GM15510 (cell line): ENCODE measurements around the gene MPO.

Source experiments
- POLR2A ChIP-seq: IDR thresholded peaks from 3 replicates; pipeline ENCODE4 v1.6.1; 2011; ENCODE audit warnings: borderline replicate concordance; ENCODE audit not compliant: insufficient read length; ENCODE audit errors: extremely low read depth

Gene MPO

DNA sequence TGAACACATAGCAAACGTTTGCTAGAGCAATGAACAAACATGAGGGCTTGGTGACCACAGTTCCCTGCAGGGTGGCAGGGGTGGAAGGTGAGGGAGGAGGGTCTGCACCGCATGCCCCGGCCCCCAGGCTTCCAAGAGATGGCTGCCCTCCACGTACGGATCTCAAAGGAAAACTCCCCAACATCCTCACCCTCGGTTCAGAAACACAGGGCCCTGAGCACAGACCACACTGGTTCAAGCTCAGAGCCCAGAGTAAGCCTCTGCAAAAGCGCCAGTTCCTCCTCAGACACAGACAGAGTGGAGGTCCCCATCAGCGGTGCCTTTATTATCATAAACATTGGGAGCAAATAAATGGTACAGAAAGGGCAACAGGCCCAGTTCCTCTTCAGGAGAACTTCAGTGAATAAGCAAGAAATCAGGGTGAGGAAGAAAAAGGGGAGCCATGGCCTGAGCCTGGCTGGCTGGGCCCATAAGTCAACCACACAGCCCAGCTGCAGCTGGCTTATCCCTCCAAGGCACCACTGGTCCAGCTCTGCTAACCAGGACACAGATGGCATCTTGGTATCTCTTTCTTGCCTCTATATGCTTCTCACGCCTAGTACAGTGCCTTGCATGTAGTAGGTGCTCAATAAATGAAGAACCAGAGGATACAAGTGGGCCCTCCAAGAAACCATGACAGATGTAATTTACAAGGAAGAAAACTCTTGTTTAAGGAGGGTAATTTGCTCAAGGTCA lies 11.0 kb downstream of the MPO start:
- TF ChIP-seq POLR2A: no peak

DNA sequence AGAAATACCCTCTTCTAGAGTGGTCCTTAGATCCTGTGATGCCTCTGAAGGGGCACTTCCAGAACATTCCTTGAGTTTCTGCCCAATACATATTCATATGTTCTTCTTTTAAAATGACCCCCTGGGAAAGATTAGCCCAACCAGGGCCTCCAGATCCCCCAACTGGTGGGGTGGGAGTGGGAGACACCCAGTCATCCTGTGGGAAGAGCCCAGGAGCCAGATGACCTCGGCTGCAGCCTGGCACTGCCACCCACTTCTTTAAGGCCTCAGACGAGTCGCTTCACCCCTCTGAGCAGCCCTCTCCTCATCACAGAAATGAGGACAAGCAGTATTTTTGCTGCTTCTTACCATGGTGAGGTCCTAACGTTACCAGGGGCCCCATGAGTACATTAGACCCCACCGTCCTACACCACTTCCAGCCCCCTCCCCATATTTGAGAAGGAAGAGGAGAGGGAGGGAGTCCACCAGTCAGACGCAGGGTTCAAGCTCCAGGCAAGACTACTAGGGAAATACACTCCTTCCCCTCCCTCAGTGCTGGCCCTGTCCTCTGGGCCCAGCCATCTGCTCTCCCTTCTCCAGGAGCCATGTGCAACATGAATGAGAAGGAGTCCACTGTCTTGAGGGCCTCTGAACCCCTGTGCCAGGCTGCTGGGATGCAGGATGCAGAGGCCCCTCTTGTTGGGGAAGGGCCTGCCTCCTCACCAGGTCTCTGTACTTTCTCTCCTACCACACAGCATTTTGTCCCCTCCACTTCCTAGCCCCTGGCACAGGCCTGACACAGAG lies 11.8 kb downstream of the MPO start:
- TF ChIP-seq POLR2A: no peak

DNA sequence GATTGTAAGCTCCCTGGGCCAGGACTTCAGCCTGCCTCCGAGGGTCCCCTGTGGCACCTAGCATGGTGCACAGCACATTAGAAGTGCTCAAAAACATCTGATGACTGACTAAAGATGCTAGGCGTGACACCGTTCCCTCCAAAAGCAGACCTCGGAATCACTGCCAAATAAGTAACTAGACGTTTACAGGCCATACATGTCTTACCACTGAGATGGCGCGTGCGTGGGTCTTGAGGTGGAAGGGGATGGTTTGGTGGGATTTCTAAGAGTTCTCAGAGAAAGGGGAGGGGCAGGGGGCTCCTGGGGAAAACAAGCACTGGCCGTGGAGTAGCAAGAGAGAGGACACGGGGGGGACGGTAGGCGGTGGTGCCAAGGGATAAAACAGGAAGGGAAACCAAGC lies 12.4 kb downstream of the MPO start:
- no peak for TF ChIP-seq POLR2A

DNA sequence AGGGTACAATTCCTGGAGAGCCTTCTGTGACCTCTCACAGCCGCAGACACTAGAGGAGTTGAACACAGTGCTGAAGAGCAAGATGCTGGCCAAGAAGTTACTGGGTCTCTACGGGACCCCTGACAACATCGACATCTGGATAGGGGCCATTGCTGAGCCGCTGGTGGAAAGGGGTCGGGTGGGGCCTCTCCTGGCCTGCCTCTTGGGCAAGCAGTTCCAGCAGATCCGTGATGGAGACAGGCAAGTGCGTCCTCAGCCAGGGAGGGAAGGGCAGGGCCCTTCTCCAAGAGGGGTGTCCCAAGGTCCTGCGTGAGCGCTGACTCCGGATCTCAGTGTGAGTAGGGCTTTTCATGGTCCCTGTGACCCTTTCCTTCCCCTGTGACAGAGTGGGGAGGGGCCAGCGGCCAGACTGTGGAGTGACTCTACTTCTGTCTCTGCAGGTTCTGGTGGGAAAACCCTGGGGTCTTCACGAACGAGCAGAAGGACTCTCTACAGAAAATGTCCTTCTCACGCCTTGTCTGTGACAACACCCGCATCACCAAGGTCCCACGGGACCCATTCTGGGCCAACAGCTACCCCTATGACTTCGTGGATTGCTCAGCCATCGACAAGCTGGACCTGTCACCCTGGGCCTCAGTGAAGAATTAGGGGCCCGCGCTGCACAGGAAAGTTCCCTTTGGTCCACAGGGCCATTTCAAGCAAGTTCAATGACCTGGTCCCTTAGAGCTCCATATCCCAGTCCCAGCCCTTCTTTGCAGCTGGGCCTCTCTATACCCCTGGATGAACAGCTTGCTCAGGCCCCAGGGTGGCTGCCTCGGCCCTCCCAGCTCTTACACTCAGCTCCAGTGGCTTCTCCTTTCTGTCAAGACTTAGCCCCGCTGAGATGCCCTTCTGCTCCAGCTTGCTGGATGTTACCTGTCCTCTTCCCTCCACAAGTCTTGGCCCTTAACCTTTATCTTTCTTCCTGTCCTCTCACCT lies 13.1 kb downstream of the MPO start:
- no peak for TF ChIP-seq POLR2A

DNA sequence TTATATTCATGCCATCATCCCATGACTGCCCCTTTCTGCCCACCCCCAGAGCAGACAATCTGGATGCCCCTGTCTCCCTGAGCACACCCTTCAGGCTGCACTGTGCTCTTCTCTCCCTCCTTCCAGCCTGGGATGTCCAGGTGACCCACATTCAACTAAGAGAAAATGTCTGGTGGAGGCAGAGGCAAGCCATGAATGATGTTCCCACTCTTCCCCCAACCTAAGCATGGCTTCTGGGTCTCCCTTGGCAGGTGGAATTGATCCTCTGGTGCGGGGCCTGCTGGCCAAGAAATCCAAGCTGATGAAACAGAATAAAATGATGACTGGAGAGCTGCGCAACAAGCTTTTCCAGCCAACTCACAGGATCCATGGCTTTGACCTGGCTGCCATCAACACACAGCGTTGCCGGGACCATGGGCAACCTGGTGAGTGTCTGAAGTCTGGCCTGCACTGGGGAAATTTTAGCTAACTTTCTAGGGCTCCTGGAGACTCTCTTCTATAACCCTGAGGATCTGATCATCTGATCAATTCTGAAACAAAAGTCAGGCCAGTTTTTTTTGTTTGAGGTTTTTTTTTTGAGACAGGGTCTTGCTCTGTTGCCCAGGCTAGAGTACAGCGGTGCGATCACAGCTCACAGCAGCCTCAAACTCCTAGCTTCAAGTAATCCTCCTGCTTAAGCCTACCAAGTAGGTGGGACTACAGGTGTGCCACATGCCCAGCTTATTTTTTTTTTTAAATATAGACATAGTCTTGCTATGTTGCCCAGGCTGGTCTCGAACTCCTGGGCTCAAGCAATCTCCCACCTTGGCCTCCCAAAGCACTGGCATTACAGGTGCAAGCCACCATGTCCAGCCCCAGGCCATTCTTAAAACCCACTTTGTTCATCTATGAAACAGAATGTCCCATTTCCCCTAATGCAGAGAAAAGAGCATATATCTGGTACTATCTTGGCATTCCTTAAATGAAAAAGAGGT lies 14.5 kb downstream of the MPO start:
- no peak for TF ChIP-seq POLR2A

DNA sequence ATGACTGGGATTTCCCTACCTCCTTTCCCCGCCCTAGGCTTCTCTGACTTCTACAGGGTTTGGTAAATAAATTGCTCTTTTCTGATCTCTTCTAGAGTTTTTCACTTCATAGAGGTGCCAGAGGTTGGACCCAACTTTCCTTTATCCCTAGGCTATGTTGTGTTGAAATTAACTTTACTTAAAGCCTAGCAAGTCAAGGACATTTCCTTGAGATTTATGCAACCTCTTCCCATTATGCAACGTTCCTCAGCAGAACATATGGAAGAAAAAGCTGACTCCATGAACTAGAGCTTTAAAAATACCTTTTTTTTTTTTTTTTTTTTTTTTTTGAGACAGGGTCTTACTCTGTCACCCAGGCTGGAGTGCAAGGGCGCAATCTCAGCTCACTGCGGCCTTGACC lies 15.5 kb downstream of the MPO start:
- TF ChIP-seq POLR2A: no peak

DNA sequence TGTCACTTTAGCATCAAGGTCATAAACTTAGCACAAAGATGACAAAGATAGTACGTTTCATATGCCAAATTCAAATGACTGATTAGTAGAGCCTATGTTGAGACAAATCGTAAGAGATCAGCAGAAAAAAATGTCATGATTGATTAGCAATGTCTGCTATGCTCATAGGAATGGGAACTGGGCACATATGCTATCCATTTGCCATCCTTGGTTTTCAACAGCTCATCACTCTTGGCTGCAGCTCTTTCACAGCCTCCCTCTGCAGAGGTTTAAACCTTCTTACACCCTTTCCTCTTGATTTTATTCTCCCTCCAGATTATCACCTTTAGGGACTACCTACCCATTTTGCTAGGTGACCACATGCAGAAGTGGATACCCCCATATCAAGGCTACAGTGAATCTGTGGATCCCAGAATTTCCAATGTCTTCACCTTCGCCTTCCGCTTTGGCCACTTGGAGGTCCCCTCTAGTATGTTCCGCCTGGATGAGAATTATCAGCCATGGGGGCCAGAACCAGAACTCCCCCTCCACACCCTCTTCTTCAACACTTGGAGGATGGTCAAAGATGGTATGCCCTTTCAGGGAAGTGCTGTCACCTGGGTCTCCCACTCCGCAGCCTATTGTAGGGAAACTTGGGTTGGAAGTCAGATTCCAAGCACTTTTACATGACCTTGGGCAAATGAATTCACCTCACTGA lies 16.2 kb downstream of the MPO start:
- no peak for TF ChIP-seq POLR2A

DNA sequence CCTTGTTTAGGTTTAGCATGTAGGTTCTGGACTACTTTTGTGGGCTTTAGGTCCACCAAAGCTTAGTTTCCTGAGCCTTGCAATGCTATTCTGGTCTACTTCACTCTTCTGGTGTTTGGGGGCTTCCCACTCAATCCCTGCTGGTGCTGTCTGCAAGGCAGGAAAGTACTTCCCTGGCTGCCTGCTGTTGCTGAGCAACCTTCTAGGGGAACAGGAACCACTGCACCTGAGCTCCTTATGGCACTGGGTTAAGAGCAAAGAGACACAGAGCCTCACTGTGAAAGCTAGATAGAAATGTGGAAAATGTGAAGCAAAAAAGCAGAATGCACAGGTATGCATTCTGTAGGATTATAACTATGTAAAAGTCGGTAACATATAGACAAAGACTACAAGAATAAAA lies 17.0 kb downstream of the MPO start:
- no peak for TF ChIP-seq POLR2A

DNA sequence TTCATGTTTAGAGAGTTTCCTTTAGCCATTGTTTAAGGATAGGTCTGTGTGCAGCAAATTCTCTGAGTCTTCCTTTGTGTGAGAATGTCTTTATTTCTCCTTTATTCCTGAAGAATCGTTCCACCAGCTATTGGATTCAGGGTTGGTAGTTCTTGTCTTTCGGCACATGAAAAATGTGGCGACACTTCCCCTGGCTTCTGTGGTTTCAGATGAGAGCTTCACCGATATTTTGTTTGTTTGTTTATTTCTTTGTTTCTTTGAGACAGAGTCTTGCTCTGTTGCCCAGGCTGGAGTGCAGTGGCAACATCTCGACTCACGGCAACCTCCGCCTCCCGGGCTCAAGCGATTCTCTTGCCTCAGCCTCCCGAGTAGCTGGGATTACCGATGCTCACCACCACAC lies 18.6 kb downstream of the MPO start:
- no peak for TF ChIP-seq POLR2A

DNA sequence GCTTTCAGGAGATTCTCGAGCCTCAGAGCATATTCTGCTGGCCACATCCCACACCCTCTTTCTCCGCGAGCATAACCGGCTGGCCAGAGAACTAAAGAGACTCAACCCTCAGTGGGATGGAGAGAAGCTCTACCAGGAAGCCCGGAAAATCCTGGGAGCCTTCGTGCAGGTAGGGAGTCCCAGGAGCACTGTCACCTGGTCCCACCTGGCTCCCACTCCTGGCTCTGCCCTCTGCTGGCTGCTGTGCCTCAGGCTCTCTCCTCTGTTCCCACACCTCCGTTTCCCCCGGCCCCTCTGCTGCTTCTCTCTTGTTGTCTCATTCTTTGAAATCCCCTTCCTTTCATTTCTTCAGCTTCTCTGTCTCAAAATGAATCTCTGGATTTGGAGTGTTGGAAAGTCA lies 25.9 kb downstream of the MPO start:
- no peak for TF ChIP-seq POLR2A

DNA sequence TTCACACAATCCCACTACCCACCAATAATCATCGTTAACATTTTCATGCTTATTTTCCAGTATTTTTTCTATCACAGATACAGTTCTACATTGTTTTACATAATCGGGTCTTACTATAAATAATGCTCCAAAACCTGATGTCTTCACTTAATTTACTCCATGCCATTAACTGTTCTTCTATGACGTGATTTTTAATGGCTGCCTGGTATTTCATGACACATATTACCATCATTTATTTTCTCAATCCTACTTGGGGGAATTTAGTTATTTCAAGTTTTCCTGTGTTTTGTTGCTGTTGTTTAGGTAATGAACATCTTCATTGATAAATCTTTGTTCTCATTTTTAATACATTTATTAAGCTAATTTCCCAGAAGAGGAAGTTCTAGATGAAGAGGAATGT lies 27.7 kb downstream of the MPO start:
- no peak for TF ChIP-seq POLR2A

DNA sequence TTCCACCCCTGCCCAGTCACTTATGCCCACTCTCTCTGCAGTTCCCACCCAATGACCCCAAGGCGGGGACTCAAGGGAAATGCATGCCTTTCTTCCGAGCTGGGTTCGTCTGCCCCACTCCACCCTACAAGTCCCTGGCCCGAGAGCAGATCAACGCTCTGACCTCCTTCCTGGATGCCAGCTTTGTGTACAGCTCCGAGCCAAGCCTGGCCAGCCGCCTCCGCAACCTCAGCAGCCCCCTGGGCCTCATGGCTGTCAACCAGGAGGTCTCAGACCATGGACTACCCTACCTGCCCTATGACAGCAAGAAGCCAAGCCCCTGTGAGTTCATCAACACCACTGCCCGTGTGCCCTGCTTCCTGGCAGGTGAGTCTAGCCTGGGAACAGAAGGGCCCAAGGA lies 28.6 kb downstream of the MPO start:
- no peak for TF ChIP-seq POLR2A

DNA sequence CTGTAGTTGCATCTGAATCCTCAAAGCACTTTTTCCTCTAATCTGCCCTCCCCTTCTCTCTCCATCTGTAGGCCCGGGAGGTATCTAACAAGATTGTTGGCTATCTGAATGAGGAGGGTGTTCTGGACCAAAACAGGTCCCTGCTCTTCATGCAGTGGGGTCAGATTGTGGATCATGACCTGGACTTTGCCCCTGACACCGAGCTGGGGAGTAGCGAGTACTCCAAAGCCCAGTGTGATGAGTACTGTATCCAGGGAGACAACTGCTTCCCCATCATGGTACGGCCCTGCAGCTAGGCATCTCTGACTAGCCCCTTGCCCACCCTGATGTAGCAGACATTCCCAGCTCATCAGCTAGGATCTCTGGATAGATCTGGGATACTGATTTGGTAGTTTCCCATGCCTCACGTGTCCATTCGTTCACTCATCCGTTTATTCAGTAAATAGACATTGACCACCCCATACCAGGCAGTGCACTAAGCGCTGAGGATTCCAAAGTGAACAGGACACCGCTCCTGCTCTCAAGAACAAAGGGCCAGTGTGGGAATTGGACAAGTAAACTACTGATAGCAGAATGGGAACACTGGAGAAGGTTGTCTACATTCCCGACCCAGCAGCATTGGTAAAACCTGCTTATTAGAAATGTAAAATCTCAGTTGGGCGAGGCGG lies 30.3 kb downstream of the MPO start:
- no peak for TF ChIP-seq POLR2A

DNA sequence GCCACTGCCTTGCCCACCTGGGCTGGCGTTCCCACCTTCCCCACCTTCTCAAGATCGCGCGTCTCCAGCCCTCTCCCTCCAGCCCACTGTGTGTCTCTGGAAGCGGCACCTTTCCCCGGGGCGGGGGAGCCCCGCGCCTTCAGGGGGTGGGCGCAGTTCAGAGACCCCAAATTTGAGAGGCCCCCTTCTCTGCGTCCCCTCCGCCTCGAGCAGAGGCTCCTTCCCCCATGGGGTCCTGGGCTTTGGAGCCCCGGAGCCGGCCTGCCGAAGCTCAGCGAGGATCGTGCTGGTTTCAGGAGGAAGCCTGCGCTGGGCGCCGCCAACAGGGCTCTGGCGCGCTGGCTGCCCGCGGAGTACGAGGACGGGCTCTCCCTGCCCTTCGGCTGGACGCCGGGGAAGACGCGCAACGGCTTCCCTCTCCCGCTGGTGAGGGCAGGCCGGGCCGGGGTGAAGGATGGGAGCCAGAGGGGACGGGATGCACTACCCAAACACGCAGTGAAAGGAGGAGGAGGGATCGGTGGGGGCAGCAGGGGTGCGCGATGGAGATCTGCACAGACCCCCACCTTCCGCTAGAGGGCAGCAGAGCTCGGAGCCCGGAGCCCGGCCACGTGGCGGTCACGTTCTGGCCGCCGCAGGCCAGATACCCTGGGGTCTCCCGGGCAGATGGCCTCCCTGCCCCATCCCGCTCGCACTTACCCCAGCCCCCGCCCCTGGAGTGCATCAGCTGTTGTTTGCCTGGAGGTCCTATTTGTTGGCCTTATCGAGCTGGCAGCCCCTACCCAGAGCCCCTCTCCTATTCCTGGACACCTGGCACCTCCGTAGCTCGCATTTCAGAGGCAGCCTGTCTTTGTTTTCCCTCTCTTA lies 31.2 kb downstream of the MPO start:
- no peak for TF ChIP-seq POLR2A
